Karpas-422 (cell line): ENCODE results near the gene EPO. TPM values are rescaled to one million over a fixed set of nuclear protein-coding genes. Genes with fewer than 3 reads are reported as not detected.

Source experiments
- DNase-seq: peaks from one replicate; pipeline ENCODE4 v3.0.0-alpha.2; 2015
- H2AFZ ChIP-seq: fragments of 200-600 bp; sonication (generic); 2 replicates; pipeline ENCODE4 v1.6.1; 2014; ENCODE audit warnings: antibody characterized with exemption, low read length, mixed read lengths
- H3K27ac ChIP-seq: fragments of 200-600 bp; sonication (generic); 2 replicates; pipeline ENCODE4 v1.5.1; 2014; ENCODE audit warnings: mild to moderate bottlenecking, low read length, moderate library complexity
- H3K27me3 ChIP-seq: fragments of 200-600 bp; sonication (generic); 2 replicates; pipeline ENCODE4 v1.6.1; 2014; ENCODE audit warnings: low read length, mixed read lengths
- H3K36me3 ChIP-seq: fragments of 200-600 bp; sonication (generic); 2 replicates; pipeline ENCODE4 v1.6.1; 2014; ENCODE audit warnings: low read length, mixed read lengths; ENCODE audit not compliant: insufficient read depth
- H3K4me1 ChIP-seq: fragments of 200-600 bp; sonication (generic); 2 replicates; pipeline ENCODE4 v1.6.1; 2014; ENCODE audit warnings: mild to moderate bottlenecking, low read length, mixed read lengths
- H3K4me2 ChIP-seq: fragments of 200-600 bp; sonication (generic); 2 replicates; pipeline ENCODE4 v1.6.1; 2014; ENCODE audit warnings: low read length, low read depth, mild to moderate bottlenecking; ENCODE audit not compliant: poor library complexity, severe bottlenecking
- H3K4me3 ChIP-seq: fragments of 200-600 bp; sonication (generic); 2 replicates; pipeline ENCODE4 v1.5.1; 2014; ENCODE audit warnings: mild to moderate bottlenecking, antibody characterized with exemption, low read length, mixed read lengths
- H3K79me2 ChIP-seq: fragments of 200-600 bp; sonication (generic); 2 replicates; pipeline ENCODE4 v1.6.1; 2014; ENCODE audit warnings: mild to moderate bottlenecking, low read length, mixed read lengths
- H3K9ac ChIP-seq: fragments of 200-600 bp; sonication (generic); 2 replicates; pipeline ENCODE4 v1.6.0; 2014; ENCODE audit warnings: low read length
- H3K9me2 ChIP-seq: fragments of 200-600 bp; sonication (generic), shearing (Covaris generic); replicated peaks from 2 replicates; pipeline ENCODE4 v1.6.0; 2014; ENCODE audit warnings: mild to moderate bottlenecking, low read length, moderate library complexity; ENCODE audit not compliant: insufficient read depth
- H3K9me3 ChIP-seq: fragments of 300-700, 200-600 bp; sonication (generic); 2 replicates; pipeline ENCODE4 v1.6.1; 2014; ENCODE audit warnings: low read length, mixed read lengths
- H4K20me1 ChIP-seq: fragments of 200-600 bp; sonication (generic); 2 replicates; pipeline ENCODE4 v1.6.1; 2014; ENCODE audit warnings: mild to moderate bottlenecking, antibody characterized with exemption, low read length, low read depth; ENCODE audit not compliant: insufficient read depth
- total RNA-seq: library from RNA; depleted of rRNA; stranded (reverse); fragments of >200 nt; shearing (Covaris generic); gene quantifications from 2 replicates; pipeline ENCODE4 v1.2.3, GENCODE V29; 2014; ENCODE audit warnings: low replicate concordance

EPO gene
- total RNA-seq, 1 experiment from 2014 or later = not detected

DNA sequence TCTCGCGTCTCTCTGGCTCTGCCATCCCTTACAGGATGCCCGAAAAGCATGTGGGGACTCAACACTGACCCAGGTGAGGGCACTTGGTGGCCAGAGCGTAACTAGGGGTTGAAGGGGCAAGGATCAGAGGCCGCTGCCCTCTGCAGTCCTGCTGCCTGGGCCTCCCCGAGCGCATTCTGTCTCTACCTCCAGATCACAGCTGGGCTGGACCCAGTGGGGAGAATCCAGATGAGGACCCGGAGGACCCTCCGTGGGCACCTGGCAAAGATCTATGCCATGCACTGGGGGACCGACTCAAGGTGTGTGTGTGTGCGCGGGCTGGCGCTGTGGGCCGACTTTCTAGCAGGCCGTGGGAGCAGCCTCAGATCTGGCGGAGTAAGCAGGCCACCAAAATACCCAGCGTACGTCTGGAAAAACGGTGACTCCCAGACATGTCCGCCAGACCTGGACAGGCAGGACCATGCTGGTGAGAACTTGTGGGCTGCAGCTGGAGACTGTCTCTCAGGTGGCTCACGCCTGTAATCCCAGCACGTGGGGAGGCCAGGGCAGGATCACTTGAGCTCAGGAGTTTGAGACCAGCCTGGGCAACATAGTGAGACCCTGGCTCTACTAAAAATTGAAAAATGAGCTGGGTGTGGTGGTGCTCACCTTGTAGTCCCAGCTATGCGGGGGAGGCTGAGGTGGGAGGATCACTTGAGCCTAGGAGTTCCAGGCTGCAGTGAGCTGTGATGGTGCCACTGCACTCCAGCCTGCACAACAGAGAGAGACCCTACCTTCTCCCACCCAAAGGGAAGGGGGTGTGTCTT is 43.6 kb upstream of the EPO start:
- Histone ChIP-seq H3K9ac (peak overlapping the region; percentile 100), H2AFZ (no peak overlapping the region)

DNA sequence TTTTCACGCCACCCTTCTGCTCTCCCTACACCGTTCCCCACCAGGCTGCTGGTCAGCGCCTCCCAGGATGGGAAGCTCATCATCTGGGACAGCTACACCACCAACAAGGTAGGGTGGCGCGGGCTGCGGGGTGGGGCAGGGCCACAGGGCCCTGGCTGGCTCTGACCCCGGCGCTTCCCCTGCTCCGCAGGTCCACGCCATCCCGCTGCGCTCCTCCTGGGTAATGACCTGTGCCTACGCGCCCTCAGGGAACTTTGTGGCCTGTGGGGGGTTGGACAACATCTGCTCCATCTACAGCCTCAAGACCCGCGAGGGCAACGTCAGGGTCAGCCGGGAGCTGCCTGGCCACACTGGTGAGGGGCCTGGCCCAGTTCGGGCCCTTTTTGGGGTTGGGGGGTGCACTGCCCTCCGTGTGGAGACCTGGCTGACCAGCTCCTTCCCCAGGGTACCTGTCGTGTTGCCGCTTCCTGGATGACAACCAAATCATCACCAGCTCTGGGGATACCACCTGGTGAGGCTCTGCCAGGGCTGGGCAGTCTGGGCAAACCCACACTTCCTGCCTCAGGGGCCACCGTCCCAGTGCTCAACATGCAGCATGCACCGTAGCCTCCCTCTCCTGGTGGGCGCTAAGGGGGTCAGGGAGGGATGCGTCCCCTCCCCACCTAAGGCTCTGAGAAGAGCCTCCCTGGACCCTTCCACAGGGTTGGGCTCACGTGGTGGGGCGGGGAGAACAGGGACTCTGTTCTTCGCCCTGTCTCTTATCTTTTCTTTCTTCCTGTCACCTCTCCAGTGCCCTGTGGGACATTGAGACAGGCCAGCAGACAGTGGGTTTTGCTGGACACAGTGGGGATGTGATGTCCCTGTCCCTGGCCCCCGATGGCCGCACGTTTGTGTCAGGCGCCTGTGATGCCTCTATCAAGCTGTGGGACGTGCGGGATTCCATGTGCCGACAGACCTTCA is 42.7 kb upstream of the EPO start:
- Histone ChIP-seq H3K9me2 (no peaks in the 10 kb centered on the region), H3K4me3 (no peak overlapping the region), H4K20me1 (peaks cover 7% of the 10 kb centered on the region; the same call in 1 of the 2 replicates), H2AFZ (no peak overlapping the region), H3K27me3 (no peaks in the 10 kb centered on the region), H3K36me3 (peaks cover 10% of the 10 kb centered on the region), H3K27ac (no peak overlapping the region), H3K9me3 (no peaks in the 10 kb centered on the region), H3K9ac (no peak overlapping the region), H3K4me2 (no peak overlapping the region), H3K79me2 (peaks cover 17% of the 10 kb centered on the region), H3K4me1 (peaks cover 9% of the 10 kb centered on the region)
- no peak for DNase-seq

More for the DNA sequence above, 43.6 kb upstream of the EPO start:
- Histone ChIP-seq H3K9me2 (no peaks in the 10 kb centered on the region), H3K27me3 (no peaks in the 10 kb centered on the region), H3K4me2 (peak overlapping the region; percentile 91), H3K36me3 (peaks cover 9% of the 10 kb centered on the region; the same call in 1 of the 2 replicates), H3K4me1 (peaks cover 9% of the 10 kb centered on the region), H3K27ac (peak overlapping the region; percentile 52; the same call in 1 of the 2 replicates), H3K79me2 (peaks cover 17% of the 10 kb centered on the region), H4K20me1 (peaks cover 4% of the 10 kb centered on the region; the same call in 1 of the 2 replicates), H3K9me3 (no peaks in the 10 kb centered on the region), H3K4me3 (peak overlapping the region; percentile 100)
- no peak for DNase-seq

DNA sequence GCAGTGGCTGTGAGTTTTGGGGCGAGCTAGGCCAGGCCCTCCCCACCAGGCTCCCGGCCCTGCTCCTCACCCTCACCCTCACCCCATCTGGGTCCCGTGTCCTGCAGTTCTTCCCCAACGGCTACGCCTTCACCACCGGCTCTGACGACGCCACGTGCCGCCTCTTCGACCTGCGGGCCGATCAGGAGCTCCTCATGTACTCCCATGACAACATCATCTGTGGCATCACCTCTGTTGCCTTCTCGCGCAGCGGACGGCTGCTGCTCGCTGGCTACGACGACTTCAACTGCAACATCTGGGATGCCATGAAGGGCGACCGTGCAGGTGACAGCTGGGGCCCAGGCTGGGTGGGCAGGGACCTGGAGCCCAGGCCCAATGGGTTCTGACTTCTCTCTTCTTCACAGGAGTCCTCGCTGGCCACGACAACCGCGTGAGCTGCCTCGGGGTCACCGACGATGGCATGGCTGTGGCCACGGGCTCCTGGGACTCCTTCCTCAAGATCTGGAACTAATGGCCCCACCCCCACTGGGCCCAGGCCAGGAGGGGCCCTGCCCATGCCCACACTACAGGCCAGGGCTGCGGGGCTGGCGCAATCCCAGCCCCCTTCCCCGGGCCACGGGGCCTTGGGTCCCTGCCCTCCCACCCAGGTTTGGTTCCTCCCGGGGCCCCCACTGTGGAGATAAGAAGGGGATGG is 41.8 kb upstream of the EPO start:
- Histone ChIP-seq H3K9ac (no peak overlapping the region), H3K36me3 (peaks cover 11% of the 10 kb centered on the region), H3K27me3 (no peaks in the 10 kb centered on the region), H4K20me1 (peaks cover 8% of the 10 kb centered on the region; the same call in 1 of the 2 replicates), H3K4me3 (no peak overlapping the region), H3K9me3 (no peaks in the 10 kb centered on the region), H3K79me2 (peaks cover 17% of the 10 kb centered on the region), H3K27ac (no peak overlapping the region), H3K4me1 (peaks cover 6% of the 10 kb centered on the region), H3K9me2 (no peaks in the 10 kb centered on the region), H3K4me2 (no peak overlapping the region), H2AFZ (no peak overlapping the region)
- no peak for DNase-seq

DNA sequence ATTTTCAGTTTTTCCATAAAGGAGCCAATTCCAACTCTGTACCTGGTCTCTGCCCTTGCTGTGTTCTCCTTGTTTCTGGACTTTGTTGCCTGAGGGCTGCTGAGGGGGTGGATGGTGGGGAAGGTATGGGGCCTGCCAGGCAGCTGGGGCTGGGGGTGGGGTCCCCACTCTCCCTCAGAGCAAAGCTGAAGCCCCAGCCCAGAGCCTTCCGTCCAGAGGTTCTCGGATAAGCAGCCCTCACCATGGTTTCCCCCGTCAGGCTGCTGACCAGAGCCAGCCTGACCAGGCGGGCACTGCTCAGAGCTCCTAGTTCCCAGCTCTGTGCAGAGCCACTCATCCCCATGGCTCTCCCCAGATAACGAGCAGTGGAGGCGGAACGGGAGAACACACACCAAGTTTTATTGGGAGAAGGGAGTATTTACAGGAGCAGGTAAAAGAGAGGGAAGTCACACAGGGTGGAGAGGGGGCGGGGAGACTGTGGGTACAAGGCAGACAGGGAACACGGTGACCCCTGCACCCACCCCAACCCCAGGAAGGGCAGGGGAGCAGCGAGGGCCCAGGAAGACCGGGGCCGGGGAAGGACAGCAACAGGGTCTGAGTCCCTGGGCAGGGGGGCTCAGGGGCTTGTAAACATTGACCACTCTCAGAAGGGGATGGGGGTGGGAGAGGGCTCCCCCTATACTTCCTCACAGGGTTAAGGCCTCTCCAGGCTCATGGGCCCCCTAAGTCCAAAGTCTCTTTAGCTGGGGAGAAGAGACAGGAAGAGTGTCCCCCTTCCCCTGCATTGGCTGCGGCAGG is 40.9 kb upstream of the EPO start:
- H3K4me3 ChIP-seq = no peak overlapping the region
- H3K9ac ChIP-seq = no peak overlapping the region
- H3K27me3 ChIP-seq = no peaks in the 10 kb centered on the region
- peaks cover 11% of the 10 kb centered on the region for H3K36me3 ChIP-seq
- DNase-seq = no peak
- no peaks in the 10 kb centered on the region for H3K9me3 ChIP-seq
- H2AFZ ChIP-seq = no peak overlapping the region
- H3K9me2 ChIP-seq = no peaks in the 10 kb centered on the region
- H3K27ac ChIP-seq = no peak overlapping the region
- no peak overlapping the region for H3K4me2 ChIP-seq
- H3K79me2 ChIP-seq = peaks cover 11% of the 10 kb centered on the region
- H3K4me1 ChIP-seq = peaks cover 6% of the 10 kb centered on the region
- peaks cover 8% of the 10 kb centered on the region; the same call in 1 of the 2 replicates for H4K20me1 ChIP-seq

DNA sequence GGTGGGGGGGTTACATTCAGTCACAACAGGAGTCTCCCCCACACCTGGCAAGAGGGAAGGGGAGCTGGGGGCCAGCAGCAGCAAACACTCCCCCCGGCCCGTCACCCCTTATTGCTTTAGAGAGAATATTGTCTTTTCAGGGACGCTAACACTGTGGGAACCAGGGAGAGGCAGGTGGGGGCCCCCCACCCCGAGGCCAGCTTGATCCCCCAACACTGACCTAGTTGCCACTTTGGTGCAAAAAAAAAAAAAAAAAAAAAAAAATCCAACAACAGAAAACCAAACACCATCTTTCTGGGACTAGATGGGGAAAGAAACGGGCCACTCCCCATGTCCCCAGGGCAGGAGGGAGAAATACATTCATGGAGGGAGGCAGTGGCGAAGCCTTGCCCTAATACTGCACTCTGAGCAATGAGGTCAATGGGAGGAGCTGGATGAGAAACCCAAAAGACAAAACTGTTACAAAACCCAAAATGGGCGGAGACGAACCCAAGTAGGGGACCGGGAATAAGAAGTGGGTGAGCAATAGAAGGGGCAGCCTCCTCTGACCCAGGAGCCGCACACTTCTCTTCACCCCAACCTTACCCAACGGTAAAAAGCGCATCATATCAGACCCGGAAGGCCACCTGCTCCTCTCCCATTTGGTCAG is 40.2 kb upstream of the EPO start:
- H3K4me3 ChIP-seq = no peak overlapping the region
- H3K4me2 ChIP-seq = no peak overlapping the region
- H3K9me3 ChIP-seq = no peaks in the 10 kb centered on the region
- H3K27me3 ChIP-seq = no peaks in the 10 kb centered on the region
- H3K79me2 ChIP-seq = peaks cover 5% of the 10 kb centered on the region; the same call in 1 of the 2 replicates
- H2AFZ ChIP-seq = no peak overlapping the region
- peaks cover 3% of the 10 kb centered on the region; the same call in 1 of the 2 replicates for H4K20me1 ChIP-seq
- H3K4me1 ChIP-seq = peaks cover 6% of the 10 kb centered on the region
- H3K36me3 ChIP-seq = peaks cover 11% of the 10 kb centered on the region
- no peaks in the 10 kb centered on the region for H3K9me2 ChIP-seq
- H3K9ac ChIP-seq = no peak overlapping the region
- peak; percentile 62 for DNase-seq
- no peak overlapping the region for H3K27ac ChIP-seq

DNA sequence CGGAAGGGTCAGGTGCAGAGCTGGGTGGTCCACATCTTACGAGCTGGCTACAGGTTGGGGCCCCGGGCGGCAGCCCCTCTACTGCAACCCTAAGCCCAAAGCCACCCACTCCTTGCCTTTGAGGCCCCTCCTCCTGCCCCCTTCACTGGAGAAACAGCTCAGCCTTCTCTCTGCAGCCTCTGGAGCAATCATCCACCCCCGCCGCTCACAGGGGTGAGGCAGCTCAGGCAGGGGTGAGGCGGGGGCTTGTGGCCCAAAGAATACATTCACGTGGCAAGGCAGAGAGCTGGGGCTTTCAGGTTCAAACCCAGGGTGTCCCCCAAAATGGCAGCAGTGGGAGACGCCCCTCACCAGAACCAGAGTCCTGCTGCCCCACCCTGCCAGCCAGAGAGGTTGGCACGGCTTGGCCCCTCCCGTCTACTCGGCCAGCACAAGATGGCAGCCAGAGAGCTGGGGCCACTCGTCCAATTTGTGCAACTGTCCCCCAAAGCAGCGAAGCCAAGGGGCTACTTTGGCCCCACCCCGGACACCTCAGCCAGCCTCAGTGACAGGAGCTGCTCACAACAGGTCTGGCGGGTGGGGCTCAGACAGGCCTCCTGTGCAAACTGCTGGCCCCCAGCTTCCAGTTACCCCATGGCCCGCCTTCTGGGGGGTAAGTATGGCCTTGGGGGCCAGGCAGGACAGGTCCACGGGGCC is 39.5 kb upstream of the EPO start:
- no peak overlapping the region for H3K9ac ChIP-seq
- peaks cover 6% of the 10 kb centered on the region for H3K4me1 ChIP-seq
- no peak overlapping the region for H3K4me2 ChIP-seq
- H3K9me3 ChIP-seq = no peaks in the 10 kb centered on the region
- H3K79me2 ChIP-seq = peaks cover 3% of the 10 kb centered on the region; the same call in 1 of the 2 replicates
- no peak overlapping the region for H3K27ac ChIP-seq
- H3K36me3 ChIP-seq = peaks cover 11% of the 10 kb centered on the region
- DNase-seq = no peak
- no peaks in the 10 kb centered on the region for H3K27me3 ChIP-seq
- H2AFZ ChIP-seq = no peak overlapping the region
- H4K20me1 ChIP-seq = peaks cover 3% of the 10 kb centered on the region; the same call in 1 of the 2 replicates
- no peak overlapping the region for H3K4me3 ChIP-seq
- no peaks in the 10 kb centered on the region for H3K9me2 ChIP-seq
